Chondrocyte (in vitro differentiated cells): Measurements from ENCODE around the gene HOXB7. TPM values are rescaled to one million over a fixed set of nuclear protein-coding genes. Genes with fewer than 3 reads are reported as not detected.

Experiments
- DNase-seq: peaks from one replicate; pipeline ENCODE4 v3.0.0; 2021; ENCODE audit warnings: mixed read lengths, low spot score
- H3K27ac Mint-ChIP-seq: one replicate; pipeline ENCODE4 v1.8.0; 2021; ENCODE audit warnings: mild to moderate bottlenecking, moderate library complexity, mixed read lengths; ENCODE audit not compliant: unreplicated experiment
- H3K27me3 Mint-ChIP-seq: 2 replicates; pipeline ENCODE4 v1.8.0; 2021; ENCODE audit warnings: low read depth, mixed read lengths
- H3K36me3 Mint-ChIP-seq: 2 replicates; pipeline ENCODE4 v1.8.0; 2021; ENCODE audit warnings: low read depth, mixed read lengths
- H3K4me1 Mint-ChIP-seq: 2 replicates; pipeline ENCODE4 v1.8.0; 2021; ENCODE audit warnings: low read depth, mild to moderate bottlenecking, mixed read lengths
- H3K4me3 Mint-ChIP-seq: one replicate; pipeline ENCODE4 v1.8.0; 2021; ENCODE audit warnings: mild to moderate bottlenecking, moderate library complexity, mixed read lengths; ENCODE audit not compliant: unreplicated experiment
- H3K9me3 Mint-ChIP-seq: 2 replicates; pipeline ENCODE4 v1.8.0; 2021; ENCODE audit warnings: low read depth, mixed read lengths
- total RNA-seq: library from RNA; stranded (reverse); gene quantifications from 3 replicates; pipeline ENCODE4 v1.2.1, GENCODE V29; 2021
- TF ChIP-seq, protein P1 (sequence below): fragments of 200-600 bp; sonication (generic); IDR thresholded peaks from 2 replicates; pipeline ENCODE4 v1.5.0; 2021; ENCODE audit warnings: antibody characterized with exemption, mild to moderate bottlenecking, moderate library complexity

HOXB7 gene
- total RNA-seq, 1 donor from 2014 or later = not detected

DNA sequence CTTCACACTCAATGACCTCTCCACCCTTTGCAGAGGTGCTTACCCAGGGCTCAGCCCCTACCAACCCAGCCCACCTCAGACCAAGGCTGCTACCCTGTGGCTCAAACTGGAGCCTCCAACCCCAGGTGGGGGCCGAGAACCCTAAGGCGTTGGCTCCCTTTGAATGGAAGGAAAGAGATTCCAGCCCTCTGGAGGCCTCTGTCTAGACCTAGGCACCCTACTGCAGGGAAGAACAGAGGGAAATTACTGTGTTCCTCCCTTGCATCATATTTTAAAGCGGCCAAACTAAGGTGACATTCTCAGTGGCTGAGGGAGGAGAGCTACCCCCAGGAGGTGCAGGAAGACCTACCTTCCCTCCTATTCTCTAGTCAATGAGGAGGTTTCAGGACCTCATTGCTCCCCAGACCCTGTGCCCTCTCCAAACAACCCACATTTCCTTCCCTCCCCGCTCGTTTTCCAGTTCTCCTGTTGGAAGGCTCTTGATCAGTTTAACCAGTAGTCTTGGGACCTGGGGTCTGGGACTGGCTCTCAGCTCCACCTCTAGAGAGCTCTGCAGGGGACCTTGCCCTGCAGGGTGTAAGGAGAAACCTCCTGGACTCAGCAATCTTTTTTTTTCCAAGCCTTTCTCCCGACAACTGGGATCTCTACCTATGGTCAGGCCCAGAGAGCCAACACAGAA is 9.8 kb upstream of the HOXB7 start:
- TF ChIP-seq, protein P1, sequence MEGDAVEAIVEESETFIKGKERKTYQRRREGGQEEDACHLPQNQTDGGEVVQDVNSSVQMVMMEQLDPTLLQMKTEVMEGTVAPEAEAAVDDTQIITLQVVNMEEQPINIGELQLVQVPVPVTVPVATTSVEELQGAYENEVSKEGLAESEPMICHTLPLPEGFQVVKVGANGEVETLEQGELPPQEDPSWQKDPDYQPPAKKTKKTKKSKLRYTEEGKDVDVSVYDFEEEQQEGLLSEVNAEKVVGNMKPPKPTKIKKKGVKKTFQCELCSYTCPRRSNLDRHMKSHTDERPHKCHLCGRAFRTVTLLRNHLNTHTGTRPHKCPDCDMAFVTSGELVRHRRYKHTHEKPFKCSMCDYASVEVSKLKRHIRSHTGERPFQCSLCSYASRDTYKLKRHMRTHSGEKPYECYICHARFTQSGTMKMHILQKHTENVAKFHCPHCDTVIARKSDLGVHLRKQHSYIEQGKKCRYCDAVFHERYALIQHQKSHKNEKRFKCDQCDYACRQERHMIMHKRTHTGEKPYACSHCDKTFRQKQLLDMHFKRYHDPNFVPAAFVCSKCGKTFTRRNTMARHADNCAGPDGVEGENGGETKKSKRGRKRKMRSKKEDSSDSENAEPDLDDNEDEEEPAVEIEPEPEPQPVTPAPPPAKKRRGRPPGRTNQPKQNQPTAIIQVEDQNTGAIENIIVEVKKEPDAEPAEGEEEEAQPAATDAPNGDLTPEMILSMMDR = no peak
- no peak overlapping the region for H3K27ac Mint-ChIP-seq
- H3K4me3 Mint-ChIP-seq = no peak overlapping the region
- no peak for DNase-seq
- H3K9me3 Mint-ChIP-seq = no peaks in the 10 kb centered on the region
- H3K36me3 Mint-ChIP-seq = peaks cover 5% of the 10 kb centered on the region
- H3K27me3 Mint-ChIP-seq = peaks cover 85% of the 10 kb centered on the region
- peaks cover 10% of the 10 kb centered on the region for H3K4me1 Mint-ChIP-seq

DNA sequence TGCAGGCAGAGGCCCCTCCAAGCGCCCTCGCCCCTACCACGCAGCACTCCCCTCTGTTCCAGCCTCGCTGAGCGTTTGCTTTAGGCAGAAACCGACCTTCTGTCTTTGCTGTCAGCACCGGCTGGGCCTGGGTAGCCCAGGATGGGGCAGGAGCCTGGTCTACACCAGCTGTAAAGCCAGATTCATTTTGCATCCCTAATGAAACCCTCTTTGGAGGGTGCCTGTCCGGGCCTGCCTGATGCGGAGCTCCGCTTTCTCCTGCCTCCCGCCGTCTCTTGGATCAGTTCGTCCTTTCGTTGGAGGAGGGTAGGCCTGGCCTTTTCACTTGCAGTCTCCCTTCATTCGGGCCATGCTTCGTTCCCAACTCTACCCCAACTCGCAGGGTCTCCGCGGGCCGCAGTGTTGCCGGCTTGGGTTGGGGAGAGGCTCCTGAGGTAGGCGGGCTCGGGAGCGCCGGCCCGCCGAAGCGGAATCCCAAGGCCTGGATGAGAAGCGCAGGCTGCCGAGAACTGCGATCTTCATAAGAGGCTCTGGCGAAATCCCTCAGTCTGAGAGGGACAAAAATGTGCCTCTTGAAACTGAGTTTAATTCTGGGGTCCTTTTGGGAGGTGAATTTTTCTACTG is 9.1 kb upstream of the HOXB7 start:
- H3K4me1 Mint-ChIP-seq = peaks cover 7% of the 10 kb centered on the region
- peaks cover 5% of the 10 kb centered on the region for H3K36me3 Mint-ChIP-seq
- TF ChIP-seq, protein P1 = no peak
- DNase-seq = no peak
- no peak overlapping the region for H3K4me3 Mint-ChIP-seq
- H3K27ac Mint-ChIP-seq = no peak overlapping the region
- H3K27me3 Mint-ChIP-seq = peaks cover 88% of the 10 kb centered on the region
- no peaks in the 10 kb centered on the region for H3K9me3 Mint-ChIP-seq

DNA sequence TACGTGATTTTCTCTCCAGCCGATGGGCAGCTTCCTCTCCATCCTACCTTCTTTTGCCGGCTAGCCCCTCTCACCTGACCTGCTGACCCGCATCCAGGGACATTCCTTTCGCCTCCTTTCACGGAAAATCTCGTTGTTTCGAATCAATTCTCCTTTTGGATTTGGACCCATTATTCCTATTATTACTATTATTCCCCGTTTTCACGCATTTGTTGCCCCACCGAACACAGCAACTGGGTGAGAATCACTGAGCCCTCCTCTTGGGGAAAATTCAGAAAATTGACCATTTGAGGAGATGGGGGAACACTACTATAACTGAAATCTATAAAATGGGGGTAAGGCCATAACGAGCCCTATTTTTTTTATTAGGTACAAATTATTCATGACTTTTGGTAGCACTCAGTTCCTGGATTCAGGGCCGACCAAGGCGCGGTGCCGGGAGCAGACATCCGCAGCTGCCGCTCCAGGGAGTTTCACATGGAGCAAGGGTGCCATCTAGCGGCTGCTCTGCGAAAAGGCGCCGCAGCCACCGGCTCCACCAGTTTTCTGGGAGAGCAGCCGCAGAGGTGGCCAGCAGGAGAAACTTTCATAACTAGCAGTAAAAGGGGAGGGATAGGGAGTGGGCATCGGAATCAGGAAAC is 7.6 kb upstream of the HOXB7 start:
- peaks cover 7% of the 10 kb centered on the region for H3K4me1 Mint-ChIP-seq
- no peak overlapping the region for H3K4me3 Mint-ChIP-seq
- TF ChIP-seq, protein P1 = peak; percentile 97
- no peak for DNase-seq
- no peak overlapping the region for H3K27ac Mint-ChIP-seq
- peaks cover 88% of the 10 kb centered on the region for H3K27me3 Mint-ChIP-seq
- peaks cover 5% of the 10 kb centered on the region for H3K36me3 Mint-ChIP-seq
- no peaks in the 10 kb centered on the region for H3K9me3 Mint-ChIP-seq

DNA sequence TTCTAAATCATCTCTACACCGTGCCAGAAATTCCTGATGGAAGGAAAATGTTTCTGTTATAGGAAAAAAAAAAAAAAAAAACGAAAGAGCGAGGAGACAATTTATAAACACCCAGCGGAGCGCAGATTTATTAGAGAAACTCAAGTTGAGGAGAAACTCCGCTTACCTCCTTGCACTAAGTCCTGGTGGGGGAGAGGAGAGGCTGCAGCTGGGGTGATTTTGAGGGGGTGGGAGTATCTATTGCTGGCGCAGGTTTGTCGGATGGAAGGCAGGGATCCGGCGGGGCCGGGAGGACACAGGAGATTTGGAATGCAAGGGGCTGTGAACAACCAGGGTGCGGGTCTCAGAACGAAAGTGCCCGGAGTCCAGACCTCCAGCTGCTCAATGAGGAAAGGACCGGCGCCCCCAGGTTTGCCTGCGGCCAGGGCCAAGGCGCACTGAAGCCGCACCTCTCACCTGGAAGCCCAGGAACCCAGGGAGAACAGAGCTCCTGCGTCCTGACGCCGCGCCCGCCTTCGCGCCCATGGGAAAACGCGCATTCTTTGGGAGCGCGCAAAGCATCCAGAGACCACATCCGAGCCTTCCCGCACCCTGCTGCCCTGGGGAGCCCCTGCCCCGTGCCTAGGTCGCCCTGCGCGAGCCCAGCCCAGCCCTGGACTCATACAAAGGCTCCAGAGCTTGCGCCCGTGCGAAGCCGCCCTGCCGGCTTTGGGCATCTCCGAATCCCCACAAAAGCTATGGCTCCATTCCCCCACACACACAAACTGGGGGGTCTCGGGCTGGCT is 6.8 kb upstream of the HOXB7 start:
- TF ChIP-seq, protein P1 = no peak
- no peak for DNase-seq
- Mint-ChIP-seq H3K27ac (no peak overlapping the region), H3K4me1 (peaks cover 12% of the 10 kb centered on the region), H3K27me3 (peaks cover 87% of the 10 kb centered on the region), H3K4me3 (no peak overlapping the region), H3K36me3 (peaks cover 4% of the 10 kb centered on the region), H3K9me3 (no peaks in the 10 kb centered on the region)
